Sigmoid colon (tissue), 4 donors: ENCODE data around the gene KCNA10.

Source experiments
- CTCF ChIP-seq, 4 experiments: fragments of 450-650 bp in 3 of 4; fragments of 200-600 bp in 1 of 4; IDR thresholded peaks; one replicate each; pipeline ENCODE4 v1.5.1; 2016 to 2019; ENCODE audit warnings: antibody characterized with exemption in 4 of 4, mild to moderate bottlenecking in 3 of 4, moderate library complexity in 2 of 4
- EP300 ChIP-seq, 4 donors: sonication (generic); formaldehyde crosslinking; IDR thresholded peaks; one replicate each; pipeline ENCODE4 v1.6.1; 2017; ENCODE audit warnings: antibody characterized with exemption in 4 of 4
- POLR2A ChIP-seq, 2 donors: fragments of 450-650 bp; IDR thresholded peaks; one replicate each; pipeline ENCODE4 v1.6.1; 2016; ENCODE audit warnings: antibody characterized with exemption in 2 of 2, mild to moderate bottlenecking in 2 of 2, moderate library complexity in 2 of 2
- POLR2AphosphoS5 ChIP-seq, 4 donors: sonication (generic); formaldehyde crosslinking; IDR thresholded peaks; one replicate each; pipeline ENCODE4 v1.6.1; 2017; ENCODE audit warnings: antibody characterized with exemption in 4 of 4

- TF ChIP-seq EP300 (IDR thresholded peaks at IDR 0.05) (no peak), CTCF (IDR thresholded peaks at IDR 0.05) (no peak), POLR2A (IDR thresholded peaks at IDR 0.05) (no peak), POLR2AphosphoS5 (IDR thresholded peaks at IDR 0.05) (no peak)
Measured at GRCh38 chr1:110540891-110541685, 22.1 kb upstream of the KCNA10 start.
